ENCODE measurements around the gene KIAA1549. TPM values are rescaled to one million over a fixed set of nuclear protein-coding genes. Genes with fewer than 3 reads are reported as not detected.

KIAA1549 gene
- total and polyA plus RNA-seq, 4 donors = 0.13 to 0.89 (median 0.42) TPM

DNA sequence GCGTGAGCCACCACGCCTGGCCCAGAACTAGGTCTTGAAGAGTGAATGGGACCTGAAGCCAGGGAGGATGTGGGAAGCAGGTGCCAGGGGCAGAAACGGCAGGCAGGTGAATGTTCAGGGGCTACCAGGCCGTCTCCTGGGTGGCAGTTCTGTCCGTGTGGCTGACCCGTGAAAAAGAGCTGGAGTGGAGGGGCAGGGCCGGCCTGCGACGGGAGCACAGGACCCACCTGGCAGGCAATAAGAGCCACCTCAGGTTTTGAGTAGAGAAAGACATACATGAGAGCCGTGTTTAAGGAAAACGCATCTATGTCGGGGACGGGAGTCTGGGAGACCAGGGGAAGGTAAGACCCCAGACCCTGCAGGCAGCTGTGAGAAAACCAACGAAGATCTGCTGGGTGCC lies 112.5 kb downstream of the KIAA1549 start:
- 96% methylated on average over 14 of the region's 14 CpGs for WGBS

More for the DNA sequence above, 112.5 kb downstream of the KIAA1549 start:
- Histone ChIP-seq H3K9ac (ENCODE audit: low read depth in 1 of 2, low read length in 2 of 2) (no peak overlapping the region), H3K4me1 (ENCODE audit: control insufficient read depth in 4 of 4, insufficient read depth in 4 of 4, low read length in 3 of 4) (no peaks in the 10 kb centered on the region), H3K27me3 (ENCODE audit: control insufficient read depth in 4 of 4, insufficient read depth in 4 of 4, low read length in 3 of 4) (no peaks in the 10 kb centered on the region), H3K4me3 (ENCODE audit: low read depth in 1 of 3, low read length in 3 of 3) (no peak overlapping the region), H3K9me3 (ENCODE audit: control insufficient read depth in 4 of 4, low read length in 3 of 4) (no peaks in the 10 kb centered on the region), H3K27ac (ENCODE audit: low read depth in 1 of 2, low read length in 2 of 2) (no peak overlapping the region), H3K36me3 (ENCODE audit: control insufficient read depth in 4 of 4, insufficient read depth in 3 of 4, low read depth in 1 of 4, low read length in 3 of 4) (no peaks in the 10 kb centered on the region)
- no peak for DNase-seq (ENCODE audit: low spot score)
- TF ChIP-seq ATF3 (IDR thresholded peaks at IDR 0.05) = no peak
- TF ChIP-seq SP1 (IDR thresholded peaks at IDR 0.05) = no peak
- no peak for TF ChIP-seq HNF4A (conservative IDR thresholded peaks at IDR 0.05)
- no peak for TF ChIP-seq EGR1 (IDR thresholded peaks at IDR 0.05; ENCODE audit: low read depth in 2 of 2)
- TF ChIP-seq HNF4G (IDR thresholded peaks at IDR 0.05) = no peak
- TF ChIP-seq NR2F2 (IDR thresholded peaks at IDR 0.05) = no peak
- TF ChIP-seq ZBTB33 (IDR thresholded peaks at IDR 0.05) = no peak
- no peak for TF ChIP-seq CTCF (IDR thresholded peaks at IDR 0.05; ENCODE audit: low read depth, low read length, missing input control)
- no peak for TF ChIP-seq FOXA2 (IDR thresholded peaks at IDR 0.05)
- no peak for TF ChIP-seq RAD21 (IDR thresholded peaks at IDR 0.05)
- TF ChIP-seq RXRA (IDR thresholded peaks at IDR 0.05) = no peak
- TF ChIP-seq, protein P1, sequence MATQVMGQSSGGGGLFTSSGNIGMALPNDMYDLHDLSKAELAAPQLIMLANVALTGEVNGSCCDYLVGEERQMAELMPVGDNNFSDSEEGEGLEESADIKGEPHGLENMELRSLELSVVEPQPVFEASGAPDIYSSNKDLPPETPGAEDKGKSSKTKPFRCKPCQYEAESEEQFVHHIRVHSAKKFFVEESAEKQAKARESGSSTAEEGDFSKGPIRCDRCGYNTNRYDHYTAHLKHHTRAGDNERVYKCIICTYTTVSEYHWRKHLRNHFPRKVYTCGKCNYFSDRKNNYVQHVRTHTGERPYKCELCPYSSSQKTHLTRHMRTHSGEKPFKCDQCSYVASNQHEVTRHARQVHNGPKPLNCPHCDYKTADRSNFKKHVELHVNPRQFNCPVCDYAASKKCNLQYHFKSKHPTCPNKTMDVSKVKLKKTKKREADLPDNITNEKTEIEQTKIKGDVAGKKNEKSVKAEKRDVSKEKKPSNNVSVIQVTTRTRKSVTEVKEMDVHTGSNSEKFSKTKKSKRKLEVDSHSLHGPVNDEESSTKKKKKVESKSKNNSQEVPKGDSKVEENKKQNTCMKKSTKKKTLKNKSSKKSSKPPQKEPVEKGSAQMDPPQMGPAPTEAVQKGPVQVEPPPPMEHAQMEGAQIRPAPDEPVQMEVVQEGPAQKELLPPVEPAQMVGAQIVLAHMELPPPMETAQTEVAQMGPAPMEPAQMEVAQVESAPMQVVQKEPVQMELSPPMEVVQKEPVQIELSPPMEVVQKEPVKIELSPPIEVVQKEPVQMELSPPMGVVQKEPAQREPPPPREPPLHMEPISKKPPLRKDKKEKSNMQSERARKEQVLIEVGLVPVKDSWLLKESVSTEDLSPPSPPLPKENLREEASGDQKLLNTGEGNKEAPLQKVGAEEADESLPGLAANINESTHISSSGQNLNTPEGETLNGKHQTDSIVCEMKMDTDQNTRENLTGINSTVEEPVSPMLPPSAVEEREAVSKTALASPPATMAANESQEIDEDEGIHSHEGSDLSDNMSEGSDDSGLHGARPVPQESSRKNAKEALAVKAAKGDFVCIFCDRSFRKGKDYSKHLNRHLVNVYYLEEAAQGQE (IDR thresholded peaks at IDR 0.05) = no peak
- TF ChIP-seq GABPA (IDR thresholded peaks at IDR 0.05 in 1 of 2, conservative IDR thresholded peaks at IDR 0.05 in 1 of 2) = no peak
- TF ChIP-seq YY1 (IDR thresholded peaks at IDR 0.05) = no peak
- TF ChIP-seq, protein P2, sequence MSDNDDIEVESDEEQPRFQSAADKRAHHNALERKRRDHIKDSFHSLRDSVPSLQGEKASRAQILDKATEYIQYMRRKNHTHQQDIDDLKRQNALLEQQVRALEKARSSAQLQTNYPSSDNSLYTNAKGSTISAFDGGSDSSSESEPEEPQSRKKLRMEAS (IDR thresholded peaks at IDR 0.05) = no peak
- no peak for TF ChIP-seq FOXA1 (IDR thresholded peaks at IDR 0.05)
- no peak for TF ChIP-seq TAF1 (conservative IDR thresholded peaks at IDR 0.05)
- TF ChIP-seq JUND (IDR thresholded peaks at IDR 0.05) = no peak
